ENCODE data around the gene C6orf132.

DNA sequence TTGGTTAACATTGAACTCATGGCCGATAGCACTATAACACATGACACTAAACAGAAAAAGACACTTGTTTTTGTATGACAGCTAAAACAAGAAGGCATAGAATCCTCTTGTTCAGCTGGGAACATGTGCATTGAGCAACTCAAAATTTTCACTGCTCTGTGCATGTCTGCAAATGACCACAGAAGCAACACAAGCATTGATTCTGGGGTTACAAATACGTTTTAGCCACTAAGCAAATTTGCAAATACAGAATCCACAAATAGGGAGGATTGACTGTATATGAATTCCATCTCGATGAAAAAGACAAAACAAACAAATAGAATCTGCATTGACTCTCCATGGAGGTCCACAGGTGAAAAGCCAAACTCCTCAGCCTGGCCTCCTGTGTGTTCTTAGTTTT is 31.7 kb downstream of the C6orf132 start:
- TF ChIP-seq TAF1 (IDR thresholded peaks at IDR 0.05; ENCODE audit: low read depth, low read length) = no peak
- TF ChIP-seq POLR2AphosphoS5 (IDR thresholded peaks at IDR 0.05; ENCODE audit: low read depth, low read length) = no peak
- no peak for TF ChIP-seq SPI1 (IDR thresholded peaks at IDR 0.05; ENCODE audit: low read depth, low read length)
- no peak for TF ChIP-seq POLR2A (IDR thresholded peaks at IDR 0.05; ENCODE audit: low read depth, low read length)
- no peak for TF ChIP-seq PAX5 (IDR thresholded peaks at IDR 0.05; ENCODE audit: insufficient read depth, low read length, severe bottlenecking)
- TF ChIP-seq POU2F2 (IDR thresholded peaks at IDR 0.05; ENCODE audit: low read depth, low read length) = no peak

All from GM12891 (cell line).